Fibroblast of lung (primary cell): Measurements from ENCODE around the gene ZSCAN22.

Experiments used
- CTCF ChIP-seq, 2 donors: IDR thresholded peaks in 1 of 2; conservative IDR thresholded peaks in 1 of 2; 1 replicate in 1 of 2; 2 replicates in 1 of 2; pipeline ENCODE4 v1.5.1; 2011 to 2012; ENCODE audit warnings: low read length in 2 of 2, control low read depth in 1 of 2, inconsistent platforms in 1 of 2, low read depth in 1 of 2, mild to moderate bottlenecking in 1 of 2
- EZH2 ChIP-seq: IDR thresholded peaks from 2 replicates; pipeline ENCODE4 v1.5.1; 2012; ENCODE audit warnings: low read length, control low read depth, mild to moderate bottlenecking; ENCODE audit errors: missing control alignments

- TF ChIP-seq CTCF (conservative IDR thresholded peaks at IDR 0.05 in 1 of 2, IDR thresholded peaks at IDR 0.05 in 1 of 2; ENCODE audit: low read depth in 1 of 2, low read length in 2 of 2) (no peak), EZH2 (no peak)
Observed at GRCh38 chr19:58382997-58383603, 56.3 kb downstream of the ZSCAN22 start.
